Fibroblast of lung (primary cell): ENCODE results near the gene RPS15.
"Not testable (repeated sequence)": the region's sequence is repeated elsewhere in the genome, so short reads cannot be mapped to it uniquely, and the experiment has no call there.

Experiments used
- EZH2 ChIP-seq: IDR thresholded peaks from 2 replicates; pipeline ENCODE4 v1.5.1; 2012; ENCODE audit warnings: low read length, control low read depth, mild to moderate bottlenecking; ENCODE audit errors: missing control alignments
- TF ChIP-seq, protein P1 (sequence below), 2 donors: IDR thresholded peaks in 1 of 2; conservative IDR thresholded peaks in 1 of 2; 1 replicate in 1 of 2; 2 replicates in 1 of 2; pipeline ENCODE4 v1.5.1; 2011 to 2012; ENCODE audit warnings: low read length in 2 of 2, control low read depth in 1 of 2, inconsistent platforms in 1 of 2, low read depth in 1 of 2, mild to moderate bottlenecking in 1 of 2

DNA sequence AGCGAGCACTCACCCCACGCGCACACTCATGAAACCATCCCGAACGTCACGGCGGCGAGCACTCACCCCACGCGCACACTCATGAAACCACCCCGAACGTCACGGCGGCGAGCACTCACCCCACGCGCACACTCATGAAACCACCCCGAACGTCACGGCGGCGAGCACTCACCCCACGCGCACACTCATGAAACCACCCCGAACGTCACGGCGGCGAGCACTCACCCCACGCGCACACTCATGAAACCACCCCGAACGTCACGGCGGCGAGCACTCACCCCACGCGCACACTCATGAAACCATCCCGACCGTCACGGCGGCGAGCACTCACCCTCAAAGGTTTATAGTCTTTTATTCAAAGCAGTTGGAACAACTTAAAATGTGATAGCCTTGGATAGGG, 18.1 kb upstream of the RPS15 start:
- TF ChIP-seq, protein P1, sequence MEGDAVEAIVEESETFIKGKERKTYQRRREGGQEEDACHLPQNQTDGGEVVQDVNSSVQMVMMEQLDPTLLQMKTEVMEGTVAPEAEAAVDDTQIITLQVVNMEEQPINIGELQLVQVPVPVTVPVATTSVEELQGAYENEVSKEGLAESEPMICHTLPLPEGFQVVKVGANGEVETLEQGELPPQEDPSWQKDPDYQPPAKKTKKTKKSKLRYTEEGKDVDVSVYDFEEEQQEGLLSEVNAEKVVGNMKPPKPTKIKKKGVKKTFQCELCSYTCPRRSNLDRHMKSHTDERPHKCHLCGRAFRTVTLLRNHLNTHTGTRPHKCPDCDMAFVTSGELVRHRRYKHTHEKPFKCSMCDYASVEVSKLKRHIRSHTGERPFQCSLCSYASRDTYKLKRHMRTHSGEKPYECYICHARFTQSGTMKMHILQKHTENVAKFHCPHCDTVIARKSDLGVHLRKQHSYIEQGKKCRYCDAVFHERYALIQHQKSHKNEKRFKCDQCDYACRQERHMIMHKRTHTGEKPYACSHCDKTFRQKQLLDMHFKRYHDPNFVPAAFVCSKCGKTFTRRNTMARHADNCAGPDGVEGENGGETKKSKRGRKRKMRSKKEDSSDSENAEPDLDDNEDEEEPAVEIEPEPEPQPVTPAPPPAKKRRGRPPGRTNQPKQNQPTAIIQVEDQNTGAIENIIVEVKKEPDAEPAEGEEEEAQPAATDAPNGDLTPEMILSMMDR (conservative IDR thresholded peaks at IDR 0.05 in 1 of 2, IDR thresholded peaks at IDR 0.05 in 1 of 2; ENCODE audit: low read depth in 1 of 2, low read length in 2 of 2), result not testable (repeated sequence)
- TF ChIP-seq EZH2, result not testable (repeated sequence)
